Karpas-422 (cell line): ENCODE measurements around the gene NPEPPS. TPM values are rescaled to one million over a fixed set of nuclear protein-coding genes. Genes with fewer than 3 reads are reported as not detected.
A peak's percentile ranks its signal among the peaks of the same experiment; 100 is the strongest.
"Not testable (repeated sequence)": the region's sequence is repeated elsewhere in the genome, so short reads cannot be mapped to it uniquely, and the experiment has no call there.

ENCODE experiments used
- DNase-seq: peaks from one replicate; pipeline ENCODE4 v3.0.0-alpha.2; 2015
- H2AFZ ChIP-seq: fragments of 200-600 bp; sonication (generic); 2 replicates; pipeline ENCODE4 v1.6.1; 2014; ENCODE audit warnings: antibody characterized with exemption, low read length, mixed read lengths
- H3K27ac ChIP-seq: fragments of 200-600 bp; sonication (generic); 2 replicates; pipeline ENCODE4 v1.5.1; 2014; ENCODE audit warnings: mild to moderate bottlenecking, low read length, moderate library complexity
- H3K27me3 ChIP-seq: fragments of 200-600 bp; sonication (generic); 2 replicates; pipeline ENCODE4 v1.6.1; 2014; ENCODE audit warnings: low read length, mixed read lengths
- H3K36me3 ChIP-seq: fragments of 200-600 bp; sonication (generic); 2 replicates; pipeline ENCODE4 v1.6.1; 2014; ENCODE audit warnings: low read length, mixed read lengths; ENCODE audit not compliant: insufficient read depth
- H3K4me1 ChIP-seq: fragments of 200-600 bp; sonication (generic); 2 replicates; pipeline ENCODE4 v1.6.1; 2014; ENCODE audit warnings: mild to moderate bottlenecking, low read length, mixed read lengths
- H3K4me2 ChIP-seq: fragments of 200-600 bp; sonication (generic); 2 replicates; pipeline ENCODE4 v1.6.1; 2014; ENCODE audit warnings: low read length, low read depth, mild to moderate bottlenecking; ENCODE audit not compliant: poor library complexity, severe bottlenecking
- H3K4me3 ChIP-seq: fragments of 200-600 bp; sonication (generic); 2 replicates; pipeline ENCODE4 v1.5.1; 2014; ENCODE audit warnings: mild to moderate bottlenecking, antibody characterized with exemption, low read length, mixed read lengths
- H3K79me2 ChIP-seq: fragments of 200-600 bp; sonication (generic); 2 replicates; pipeline ENCODE4 v1.6.1; 2014; ENCODE audit warnings: mild to moderate bottlenecking, low read length, mixed read lengths
- H3K9ac ChIP-seq: fragments of 200-600 bp; sonication (generic); 2 replicates; pipeline ENCODE4 v1.6.0; 2014; ENCODE audit warnings: low read length
- H3K9me2 ChIP-seq: fragments of 200-600 bp; sonication (generic), shearing (Covaris generic); replicated peaks from 2 replicates; pipeline ENCODE4 v1.6.0; 2014; ENCODE audit warnings: mild to moderate bottlenecking, low read length, moderate library complexity; ENCODE audit not compliant: insufficient read depth
- H3K9me3 ChIP-seq: fragments of 300-700, 200-600 bp; sonication (generic); 2 replicates; pipeline ENCODE4 v1.6.1; 2014; ENCODE audit warnings: low read length, mixed read lengths
- H4K20me1 ChIP-seq: fragments of 200-600 bp; sonication (generic); 2 replicates; pipeline ENCODE4 v1.6.1; 2014; ENCODE audit warnings: mild to moderate bottlenecking, antibody characterized with exemption, low read length, low read depth; ENCODE audit not compliant: insufficient read depth
- total RNA-seq: library from RNA; depleted of rRNA; stranded (reverse); fragments of >200 nt; shearing (Covaris generic); gene quantifications from 2 replicates; pipeline ENCODE4 v1.2.3, GENCODE V29; 2014; ENCODE audit warnings: low replicate concordance; rRNA removed

NPEPPS gene
- 52.4 and 64.4 TPM in 2 replicates for total RNA-seq

DNA sequence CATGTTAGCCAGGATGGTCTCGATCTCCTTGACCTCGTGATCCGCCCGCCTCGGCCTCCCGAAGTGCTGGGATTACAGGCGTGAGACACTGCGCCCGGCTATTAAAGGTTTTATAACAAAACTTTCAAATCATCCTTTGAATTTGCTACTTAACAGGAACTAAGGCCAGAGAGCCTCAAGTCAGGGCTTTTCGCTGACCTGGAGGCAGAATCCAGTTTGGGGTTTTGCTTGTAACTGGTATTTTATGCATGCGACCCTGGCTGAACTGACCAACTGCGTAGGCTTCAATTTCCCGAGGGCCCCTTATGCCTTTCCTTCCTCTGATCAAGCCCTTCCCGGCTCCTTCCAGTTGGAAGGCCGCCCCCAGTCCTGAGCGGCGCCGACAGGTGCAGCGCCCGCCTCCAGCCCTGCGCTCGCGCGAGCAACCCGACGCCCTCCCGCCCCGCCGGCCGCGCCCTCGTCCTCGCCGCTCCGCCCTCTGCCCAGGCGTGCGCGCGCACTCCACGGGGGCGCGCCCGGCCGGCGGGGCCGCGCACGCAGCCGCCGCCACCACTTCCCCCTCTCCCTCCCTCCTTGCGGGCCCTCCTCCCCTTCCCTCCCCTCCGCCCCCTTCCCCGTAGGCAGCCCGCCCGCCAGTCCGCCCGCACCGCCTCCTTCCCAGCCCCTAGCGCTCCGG is at the start of gene NPEPPS:
Gene NPEPPS, plus strand, starts transcription at position 552 of the 676 bp plus-strand sequence. CDS start 193 bp downstream, outside the sequence.
- not testable (repeated sequence) for H3K9me3 ChIP-seq, H3K36me3 ChIP-seq, H4K20me1 ChIP-seq, H3K27me3 ChIP-seq, H3K4me1 ChIP-seq, H3K9me2 ChIP-seq
- DNase-seq = peak; percentile 94
- peaks cover 29% of the 10 kb centered on the region for H3K79me2 ChIP-seq
- peak within 1 kb of the TSS; percentile 42; the same call in 1 of the 2 replicates for H3K27ac ChIP-seq
- peak within 1 kb of the TSS; percentile 69 for H3K4me2 ChIP-seq
- H2AFZ ChIP-seq = peak within 1 kb of the TSS; percentile 81; the same call in 1 of the 2 replicates
- peak within 1 kb of the TSS; percentile 76 for H3K9ac ChIP-seq
- peak within 1 kb of the TSS; percentile 73 for H3K4me3 ChIP-seq

GRCh38 chr17:47491841-47492212 is 39.1 kb upstream of the NPEPPS start:
- Histone ChIP-seq H3K9ac (peak overlapping the region; percentile 62), H3K4me2 (peak overlapping the region; percentile 67), H3K4me3 (peak overlapping the region; percentile 66), H3K4me1 (peaks cover 13% of the 10 kb centered on the region)
- H2AFZ ChIP-seq, H3K9me3 ChIP-seq, H3K36me3 ChIP-seq, H3K79me2 ChIP-seq, H4K20me1 ChIP-seq, H3K9me2 ChIP-seq, H3K27ac ChIP-seq, H3K27me3 ChIP-seq, DNase-seq: not testable (repeated sequence)

- H3K27ac ChIP-seq, H3K4me1 ChIP-seq: not testable (repeated sequence)
Observed at GRCh38 chr17:47499074-47499473, 31.8 kb upstream of the NPEPPS start.

DNA sequence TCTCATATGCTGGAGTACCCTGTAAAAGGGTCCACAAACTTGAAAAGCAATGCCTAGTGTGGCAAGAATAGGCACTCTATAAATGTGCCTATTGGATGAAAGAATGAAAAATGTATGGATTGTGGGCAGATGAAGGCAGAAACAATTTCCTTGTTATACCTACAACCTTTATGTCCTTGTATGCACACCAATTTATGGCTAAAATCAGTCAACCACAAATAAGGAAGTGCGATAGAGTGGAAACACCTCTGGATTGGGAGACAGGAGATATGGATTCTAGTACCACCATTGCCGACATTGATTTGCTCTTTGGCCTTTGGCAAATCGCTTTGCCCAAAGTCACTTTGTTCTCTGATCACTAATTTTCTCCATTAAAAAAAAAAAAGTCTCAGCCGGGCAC is 31.4 kb upstream of the NPEPPS start:
- not testable (repeated sequence) for H3K9me3 ChIP-seq, H3K4me3 ChIP-seq, H3K9ac ChIP-seq, H3K4me2 ChIP-seq, H3K79me2 ChIP-seq, H3K4me1 ChIP-seq, H3K27ac ChIP-seq, H3K36me3 ChIP-seq, H2AFZ ChIP-seq, H3K27me3 ChIP-seq, H4K20me1 ChIP-seq, H3K9me2 ChIP-seq, DNase-seq

More at GRCh38 chr17:47499074-47499473, 31.8 kb upstream of the NPEPPS start:
- not testable (repeated sequence) for H3K4me3 ChIP-seq, H3K27me3 ChIP-seq, H3K9ac ChIP-seq, H3K36me3 ChIP-seq, H3K9me3 ChIP-seq, H4K20me1 ChIP-seq, H3K79me2 ChIP-seq, DNase-seq, H2AFZ ChIP-seq, H3K9me2 ChIP-seq, H3K4me2 ChIP-seq

DNA sequence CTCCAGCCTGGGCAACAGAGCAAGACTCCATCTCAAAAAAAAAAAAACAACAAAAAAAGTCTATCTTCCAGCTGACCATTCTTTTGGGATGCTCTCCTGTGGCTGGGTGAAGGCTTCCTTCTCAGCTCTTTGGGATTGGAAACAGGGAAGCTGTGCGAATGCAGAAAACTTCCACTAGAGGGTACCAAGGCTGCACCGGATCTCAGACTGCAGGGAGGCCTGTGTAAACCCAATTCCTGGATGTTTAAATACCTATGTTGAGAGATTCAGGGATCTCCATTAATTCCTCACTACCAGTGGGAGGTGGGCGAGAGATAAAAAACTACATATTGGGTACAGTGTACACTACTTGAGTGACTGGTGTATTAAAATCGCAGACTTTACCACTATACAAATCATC is 30.3 kb upstream of the NPEPPS start:
- H3K9me2 ChIP-seq, H3K4me1 ChIP-seq, H3K4me2 ChIP-seq, H3K27me3 ChIP-seq, H3K4me3 ChIP-seq, H3K79me2 ChIP-seq, H3K36me3 ChIP-seq, H3K9ac ChIP-seq, H4K20me1 ChIP-seq, H3K27ac ChIP-seq, H3K9me3 ChIP-seq, H2AFZ ChIP-seq: not testable (repeated sequence)
- peak; percentile 45 for DNase-seq

DNA sequence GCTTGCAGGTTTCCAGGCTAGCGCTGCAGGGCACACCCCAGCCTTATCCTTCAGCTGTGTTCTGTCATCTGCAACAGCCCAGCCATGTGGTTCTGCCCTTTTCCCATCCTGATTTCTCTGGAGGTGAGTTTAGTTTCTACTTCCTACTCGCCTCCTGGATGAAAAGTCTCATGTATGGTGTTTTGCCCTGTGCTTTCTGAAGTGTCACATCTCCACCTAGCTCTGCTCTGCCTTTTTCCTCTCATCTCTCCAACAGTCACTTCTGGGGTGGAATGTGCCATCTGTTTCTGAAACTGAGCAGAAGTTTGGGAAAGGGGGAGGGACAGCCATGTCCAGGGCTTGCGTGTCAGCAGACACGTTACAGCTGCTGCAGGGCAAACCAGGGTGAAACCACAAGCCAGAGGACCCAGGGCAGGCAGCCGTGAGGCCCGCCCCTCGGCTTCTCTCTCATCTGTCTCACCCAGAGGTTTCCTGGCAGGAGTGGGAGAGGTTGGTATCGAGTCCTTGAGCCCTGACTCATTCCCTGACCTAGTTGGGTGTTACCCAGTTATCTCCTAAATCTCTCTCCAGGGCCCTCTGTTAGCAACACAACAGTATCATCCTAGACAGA is 28.7 kb upstream of the NPEPPS start:
- H3K4me2 ChIP-seq, H3K36me3 ChIP-seq, H3K79me2 ChIP-seq, H3K4me1 ChIP-seq, H4K20me1 ChIP-seq, H3K9ac ChIP-seq, H3K9me2 ChIP-seq, H3K4me3 ChIP-seq, H3K9me3 ChIP-seq, DNase-seq, H3K27ac ChIP-seq, H3K27me3 ChIP-seq: not testable (repeated sequence)
- H2AFZ ChIP-seq = peak overlapping the region; percentile 62; the same call in 1 of the 2 replicates

- H3K4me1 ChIP-seq, H3K4me3 ChIP-seq, H3K9me3 ChIP-seq, H3K9ac ChIP-seq, H3K4me2 ChIP-seq, H4K20me1 ChIP-seq, H3K9me2 ChIP-seq, H3K79me2 ChIP-seq, H3K36me3 ChIP-seq, H3K27ac ChIP-seq, H3K27me3 ChIP-seq, DNase-seq: not testable (repeated sequence)
- peak overlapping the region; percentile 14; the same call in 1 of the 2 replicates for H2AFZ ChIP-seq
Observed at GRCh38 chr17:47502776-47503455, 28.0 kb upstream of the NPEPPS start.

- not testable (repeated sequence) for DNase-seq, H3K4me3 ChIP-seq, H3K27me3 ChIP-seq, H3K4me2 ChIP-seq, H3K9me2 ChIP-seq, H3K79me2 ChIP-seq, H3K36me3 ChIP-seq, H4K20me1 ChIP-seq, H3K9ac ChIP-seq, H3K4me1 ChIP-seq, H3K9me3 ChIP-seq, H3K27ac ChIP-seq
- H2AFZ ChIP-seq = peak overlapping the region; percentile 28; the same call in 1 of the 2 replicates
Observed at GRCh38 chr17:47511701-47512146, 19.2 kb upstream of the NPEPPS start.
